ENCODE data around the gene TBC1D30. TPM values are rescaled to one million over a fixed set of nuclear protein-coding genes. Genes with fewer than 3 reads are reported as not detected.

Gene TBC1D30
- total and polyA plus RNA-seq, 4 donors: 0.46 to 2.2 (median 0.70) TPM

DNA sequence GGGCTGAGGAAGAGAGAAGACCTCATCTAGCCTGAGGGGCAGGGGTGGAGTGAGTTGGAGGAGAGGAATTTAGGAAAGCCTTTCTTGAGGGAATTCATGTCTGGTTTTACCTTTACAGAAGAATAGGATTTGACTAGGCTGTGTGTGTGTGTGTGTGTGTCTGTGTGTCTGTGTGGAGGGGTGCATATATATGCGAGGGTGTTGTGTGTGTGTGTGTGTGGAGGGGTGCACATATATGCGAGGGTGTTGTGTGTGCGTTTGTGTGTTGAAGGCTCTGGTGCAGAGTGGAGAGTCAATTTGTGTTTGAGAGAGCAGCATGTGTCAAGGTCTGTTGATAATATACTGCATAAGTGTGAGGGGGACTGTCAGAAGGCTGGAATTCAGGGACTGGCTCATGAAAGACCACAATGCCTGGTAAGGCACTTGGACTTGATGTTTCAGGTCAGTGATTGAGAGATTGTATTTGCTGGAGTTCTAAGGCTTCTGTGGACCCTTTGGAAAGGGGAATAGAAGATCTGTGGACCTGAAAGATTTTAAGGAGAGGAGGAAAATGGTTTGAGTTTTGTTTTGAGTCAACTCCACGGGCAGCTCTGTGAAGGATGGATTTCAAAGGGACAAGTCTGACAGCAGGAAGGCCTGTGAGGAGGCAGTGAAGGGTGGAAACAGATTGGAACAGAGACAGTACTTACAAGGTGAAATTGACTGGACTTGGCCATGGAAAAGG, 34.6 kb downstream of the TBC1D30 start:
- H3K27me3 ChIP-seq (ENCODE audit: control insufficient read depth in 4 of 4, insufficient read depth in 4 of 4, low read length in 3 of 4): no peaks in the 10 kb centered on the region
- no peaks in the 10 kb centered on the region for H3K9me3 ChIP-seq (ENCODE audit: control insufficient read depth in 4 of 4, low read length in 3 of 4)
- TF ChIP-seq, protein P1, sequence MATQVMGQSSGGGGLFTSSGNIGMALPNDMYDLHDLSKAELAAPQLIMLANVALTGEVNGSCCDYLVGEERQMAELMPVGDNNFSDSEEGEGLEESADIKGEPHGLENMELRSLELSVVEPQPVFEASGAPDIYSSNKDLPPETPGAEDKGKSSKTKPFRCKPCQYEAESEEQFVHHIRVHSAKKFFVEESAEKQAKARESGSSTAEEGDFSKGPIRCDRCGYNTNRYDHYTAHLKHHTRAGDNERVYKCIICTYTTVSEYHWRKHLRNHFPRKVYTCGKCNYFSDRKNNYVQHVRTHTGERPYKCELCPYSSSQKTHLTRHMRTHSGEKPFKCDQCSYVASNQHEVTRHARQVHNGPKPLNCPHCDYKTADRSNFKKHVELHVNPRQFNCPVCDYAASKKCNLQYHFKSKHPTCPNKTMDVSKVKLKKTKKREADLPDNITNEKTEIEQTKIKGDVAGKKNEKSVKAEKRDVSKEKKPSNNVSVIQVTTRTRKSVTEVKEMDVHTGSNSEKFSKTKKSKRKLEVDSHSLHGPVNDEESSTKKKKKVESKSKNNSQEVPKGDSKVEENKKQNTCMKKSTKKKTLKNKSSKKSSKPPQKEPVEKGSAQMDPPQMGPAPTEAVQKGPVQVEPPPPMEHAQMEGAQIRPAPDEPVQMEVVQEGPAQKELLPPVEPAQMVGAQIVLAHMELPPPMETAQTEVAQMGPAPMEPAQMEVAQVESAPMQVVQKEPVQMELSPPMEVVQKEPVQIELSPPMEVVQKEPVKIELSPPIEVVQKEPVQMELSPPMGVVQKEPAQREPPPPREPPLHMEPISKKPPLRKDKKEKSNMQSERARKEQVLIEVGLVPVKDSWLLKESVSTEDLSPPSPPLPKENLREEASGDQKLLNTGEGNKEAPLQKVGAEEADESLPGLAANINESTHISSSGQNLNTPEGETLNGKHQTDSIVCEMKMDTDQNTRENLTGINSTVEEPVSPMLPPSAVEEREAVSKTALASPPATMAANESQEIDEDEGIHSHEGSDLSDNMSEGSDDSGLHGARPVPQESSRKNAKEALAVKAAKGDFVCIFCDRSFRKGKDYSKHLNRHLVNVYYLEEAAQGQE (IDR thresholded peaks at IDR 0.05): no peak
- TF ChIP-seq GABPA (IDR thresholded peaks at IDR 0.05 in 1 of 2, conservative IDR thresholded peaks at IDR 0.05 in 1 of 2): no peak
- TF ChIP-seq, protein P2, sequence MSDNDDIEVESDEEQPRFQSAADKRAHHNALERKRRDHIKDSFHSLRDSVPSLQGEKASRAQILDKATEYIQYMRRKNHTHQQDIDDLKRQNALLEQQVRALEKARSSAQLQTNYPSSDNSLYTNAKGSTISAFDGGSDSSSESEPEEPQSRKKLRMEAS (IDR thresholded peaks at IDR 0.05): no peak
- TF ChIP-seq, protein P3, sequence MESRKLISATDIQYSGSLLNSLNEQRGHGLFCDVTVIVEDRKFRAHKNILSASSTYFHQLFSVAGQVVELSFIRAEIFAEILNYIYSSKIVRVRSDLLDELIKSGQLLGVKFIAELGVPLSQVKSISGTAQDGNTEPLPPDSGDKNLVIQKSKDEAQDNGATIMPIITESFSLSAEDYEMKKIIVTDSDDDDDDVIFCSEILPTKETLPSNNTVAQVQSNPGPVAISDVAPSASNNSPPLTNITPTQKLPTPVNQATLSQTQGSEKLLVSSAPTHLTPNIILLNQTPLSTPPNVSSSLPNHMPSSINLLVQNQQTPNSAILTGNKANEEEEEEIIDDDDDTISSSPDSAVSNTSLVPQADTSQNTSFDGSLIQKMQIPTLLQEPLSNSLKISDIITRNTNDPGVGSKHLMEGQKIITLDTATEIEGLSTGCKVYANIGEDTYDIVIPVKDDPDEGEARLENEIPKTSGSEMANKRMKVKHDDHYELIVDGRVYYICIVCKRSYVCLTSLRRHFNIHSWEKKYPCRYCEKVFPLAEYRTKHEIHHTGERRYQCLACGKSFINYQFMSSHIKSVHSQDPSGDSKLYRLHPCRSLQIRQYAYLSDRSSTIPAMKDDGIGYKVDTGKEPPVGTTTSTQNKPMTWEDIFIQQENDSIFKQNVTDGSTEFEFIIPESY (IDR thresholded peaks at IDR 0.05): no peak
- TF ChIP-seq YY1 (IDR thresholded peaks at IDR 0.05): no peak
- no peak overlapping the region for H3K4me3 ChIP-seq (ENCODE audit: low read depth in 1 of 3, low read length in 3 of 3)
- H3K4me1 ChIP-seq (ENCODE audit: control insufficient read depth in 4 of 4, insufficient read depth in 4 of 4, low read length in 3 of 4): no peaks in the 10 kb centered on the region
- DNase-seq (ENCODE audit: low spot score): no peak
- H3K9ac ChIP-seq (ENCODE audit: low read depth in 1 of 2, low read length in 2 of 2): no peak overlapping the region
- no peak overlapping the region for H3K27ac ChIP-seq (ENCODE audit: low read depth in 1 of 2, low read length in 2 of 2)
- WGBS: 87% methylated on average over 4 of the region's 4 CpGs
- H3K36me3 ChIP-seq (ENCODE audit: control insufficient read depth in 4 of 4, insufficient read depth in 3 of 4, low read depth in 1 of 4, low read length in 3 of 4): no peaks in the 10 kb centered on the region

DNA sequence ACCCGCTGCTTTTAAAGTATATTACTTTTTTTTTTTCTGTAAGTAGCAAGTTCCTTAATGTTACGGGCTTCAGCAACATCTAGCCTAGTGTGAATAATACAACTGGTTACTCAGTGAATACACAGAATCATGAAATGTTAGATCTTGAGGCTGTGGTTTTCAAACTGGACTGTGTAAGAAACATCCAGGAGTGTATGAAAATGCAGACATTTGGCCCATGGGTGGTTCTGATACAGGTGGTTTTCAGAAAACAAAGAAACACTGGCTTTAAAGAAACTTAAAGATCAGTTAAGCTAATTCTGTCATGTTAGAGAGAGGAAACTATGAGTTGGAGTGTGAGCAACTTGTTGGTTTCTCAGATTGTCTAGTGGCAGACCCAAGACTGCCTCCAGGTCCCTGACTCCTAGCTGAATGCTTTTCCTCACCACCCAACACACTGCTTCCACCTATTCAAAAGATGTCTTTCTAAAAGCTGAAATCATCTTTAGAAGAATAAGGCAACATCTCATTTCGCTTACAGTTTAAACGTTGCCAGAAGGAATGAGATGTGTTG, 36.1 kb downstream of the TBC1D30 start:
- TF ChIP-seq YY1 (IDR thresholded peaks at IDR 0.05): no peak
- Histone ChIP-seq H3K4me3 (ENCODE audit: low read depth in 1 of 3, low read length in 3 of 3) (no peak overlapping the region), H3K36me3 (ENCODE audit: control insufficient read depth in 4 of 4, insufficient read depth in 3 of 4, low read depth in 1 of 4, low read length in 3 of 4) (no peaks in the 10 kb centered on the region), H3K4me1 (ENCODE audit: control insufficient read depth in 4 of 4, insufficient read depth in 4 of 4, low read length in 3 of 4) (no peaks in the 10 kb centered on the region), H3K9ac (ENCODE audit: low read depth in 1 of 2, low read length in 2 of 2) (no peak overlapping the region), H3K27ac (ENCODE audit: low read depth in 1 of 2, low read length in 2 of 2) (no peak overlapping the region), H3K27me3 (ENCODE audit: control insufficient read depth in 4 of 4, insufficient read depth in 4 of 4, low read length in 3 of 4) (no peaks in the 10 kb centered on the region), H3K9me3 (ENCODE audit: control insufficient read depth in 4 of 4, low read length in 3 of 4) (no peaks in the 10 kb centered on the region)
- DNase-seq (ENCODE audit: low spot score): no peak
- WGBS: 92% methylated on average over 4 of the region's 4 CpGs

DNA sequence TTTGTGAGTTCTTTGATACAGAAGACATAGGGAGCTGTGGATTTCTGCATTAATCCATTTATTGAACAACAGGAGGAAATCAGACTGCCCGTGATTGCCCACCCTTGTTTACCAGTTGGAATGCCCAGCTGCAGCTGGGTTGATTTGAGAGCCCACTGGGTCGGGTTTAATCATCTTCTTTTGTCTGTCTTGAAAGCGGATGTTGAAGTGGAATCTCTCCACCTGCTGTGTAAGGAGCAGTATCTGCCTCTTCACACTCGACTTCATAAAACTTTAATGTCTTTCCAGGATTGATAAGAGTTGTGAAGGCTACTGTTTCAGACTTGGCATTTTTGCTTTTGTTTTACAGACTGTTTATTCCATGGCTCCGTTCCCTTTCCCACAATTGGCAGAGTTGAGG, 39.9 kb downstream of the TBC1D30 start:
- WGBS: 53% methylated on average over 5 of the region's 5 CpGs

More for the DNA sequence above, 39.9 kb downstream of the TBC1D30 start:
- Histone ChIP-seq H3K9ac (ENCODE audit: low read depth in 1 of 2, low read length in 2 of 2) (no peak overlapping the region), H3K9me3 (ENCODE audit: control insufficient read depth in 4 of 4, low read length in 3 of 4) (no peaks in the 10 kb centered on the region), H3K27me3 (ENCODE audit: control insufficient read depth in 4 of 4, insufficient read depth in 4 of 4, low read length in 3 of 4) (no peaks in the 10 kb centered on the region), H3K4me1 (ENCODE audit: control insufficient read depth in 4 of 4, insufficient read depth in 4 of 4, low read length in 3 of 4) (no peaks in the 10 kb centered on the region), H3K4me3 (ENCODE audit: low read depth in 1 of 3, low read length in 3 of 3) (no peak overlapping the region), H3K27ac (ENCODE audit: low read depth in 1 of 2, low read length in 2 of 2) (no peak overlapping the region), H3K36me3 (ENCODE audit: control insufficient read depth in 4 of 4, insufficient read depth in 3 of 4, low read depth in 1 of 4, low read length in 3 of 4) (peaks cover 0 to 3% (median 0%) of the 10 kb centered on the region in 4 donors)
- DNase-seq (ENCODE audit: low spot score): no peak
- TF ChIP-seq YY1 (IDR thresholded peaks at IDR 0.05): no peak
- no peak for TF ChIP-seq HNF4A (conservative IDR thresholded peaks at IDR 0.05)
- no peak for TF ChIP-seq GABPA (IDR thresholded peaks at IDR 0.05 in 1 of 2, conservative IDR thresholded peaks at IDR 0.05 in 1 of 2)
- TF ChIP-seq FOXA1 (IDR thresholded peaks at IDR 0.05): no peak
